NCI-H2196 treated with DMSO at 0.1 percent for 48 hours (cell line): Measurements from ENCODE around the gene DFFB.
"Not testable (repeated sequence)": the region's sequence is repeated elsewhere in the genome, so short reads cannot be mapped to it uniquely, and the experiment has no call there.

Experiments
- DNase-seq: peaks from one replicate; lab custom pipeline; 2025; ENCODE audit not compliant: unreplicated experiment; lab: John Stamatoyannopoulos, UW

DFFB gene

DNA sequence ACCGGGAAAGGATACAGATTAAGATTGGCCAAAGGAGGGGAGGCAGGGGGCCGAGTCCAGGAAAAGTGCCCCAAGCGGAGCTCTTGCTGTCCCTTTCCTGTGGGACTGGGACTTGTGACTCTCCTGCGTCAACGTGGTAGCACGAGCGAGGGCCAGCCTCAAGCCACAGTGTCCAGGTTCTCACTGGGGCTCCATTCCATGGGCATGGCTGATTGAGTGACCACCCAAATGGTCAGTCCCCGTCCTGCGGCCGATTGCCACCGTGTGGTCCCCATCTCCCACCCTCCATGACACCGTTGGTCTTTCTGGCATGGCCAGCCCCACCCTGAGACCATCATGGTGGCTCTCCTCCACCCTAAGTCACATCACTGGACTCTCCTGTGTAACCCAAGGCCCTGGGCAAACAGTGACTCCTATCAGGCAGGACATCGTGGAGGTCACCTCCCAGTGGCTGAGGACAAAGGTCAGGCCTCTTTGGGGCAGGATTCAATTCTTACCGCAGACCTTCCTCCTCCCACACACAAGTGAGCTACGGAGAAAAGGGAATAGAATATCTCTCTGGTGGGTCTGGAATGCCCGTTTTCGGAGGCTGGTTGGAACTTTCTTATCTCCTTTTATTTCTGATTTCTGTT lies 51.7 kb downstream of the DFFB start:
- DNase-seq, result no peak

DNA sequence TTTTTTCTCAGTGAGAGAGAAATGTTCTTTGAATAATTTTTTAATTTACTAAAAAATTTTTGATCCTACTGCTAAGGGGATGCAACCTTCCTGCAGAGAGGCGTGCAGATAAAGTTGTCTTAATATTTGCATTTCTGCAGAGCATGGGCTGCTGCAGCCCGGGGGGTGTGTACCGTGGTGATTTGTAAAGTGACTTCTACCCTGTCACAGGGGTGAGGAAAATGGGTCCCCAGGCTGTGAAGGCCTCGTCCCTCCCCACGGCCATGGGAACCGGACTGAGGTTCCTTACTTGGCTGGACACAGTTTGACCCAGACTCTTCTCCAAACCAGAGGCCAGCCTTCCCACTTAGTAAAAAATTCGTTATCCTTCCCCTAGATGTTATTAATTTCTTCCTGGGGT lies 52.3 kb downstream of the DFFB start:
- DNase-seq, result no peak

DNA sequence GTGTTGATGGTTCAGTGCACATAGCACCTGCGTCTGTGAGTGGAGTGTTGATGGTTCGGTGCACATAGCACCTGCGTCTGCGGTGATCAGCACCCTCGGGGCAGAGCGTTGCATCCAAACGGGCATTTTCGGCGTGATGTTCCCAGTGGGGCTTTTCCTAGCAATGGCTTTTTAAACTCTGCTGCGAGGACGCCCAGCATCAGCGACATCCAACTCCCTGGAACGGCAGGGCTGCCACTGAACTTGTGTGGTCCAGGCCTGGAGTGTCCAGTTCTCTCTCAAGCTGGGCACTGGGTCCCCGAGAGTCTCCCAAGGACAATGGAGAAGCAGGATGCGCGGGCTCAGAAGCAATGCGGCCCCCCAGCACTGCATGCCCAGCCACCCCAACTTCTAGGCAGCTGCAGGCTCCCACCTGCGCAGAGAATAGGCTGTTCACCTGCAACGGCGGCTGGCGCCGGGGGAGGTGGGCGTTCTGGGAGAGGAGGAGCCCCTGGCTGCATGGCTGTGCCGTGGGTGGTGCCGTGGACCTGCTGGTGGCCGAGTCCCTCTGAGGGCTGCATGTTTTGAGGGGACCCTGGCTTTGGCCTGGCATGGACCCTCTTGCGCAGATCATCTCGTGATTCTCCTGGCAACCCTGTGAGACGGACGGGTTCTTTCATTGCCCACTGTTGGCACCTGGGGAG lies 52.9 kb downstream of the DFFB start:
- DNase-seq, result no peak

DNA sequence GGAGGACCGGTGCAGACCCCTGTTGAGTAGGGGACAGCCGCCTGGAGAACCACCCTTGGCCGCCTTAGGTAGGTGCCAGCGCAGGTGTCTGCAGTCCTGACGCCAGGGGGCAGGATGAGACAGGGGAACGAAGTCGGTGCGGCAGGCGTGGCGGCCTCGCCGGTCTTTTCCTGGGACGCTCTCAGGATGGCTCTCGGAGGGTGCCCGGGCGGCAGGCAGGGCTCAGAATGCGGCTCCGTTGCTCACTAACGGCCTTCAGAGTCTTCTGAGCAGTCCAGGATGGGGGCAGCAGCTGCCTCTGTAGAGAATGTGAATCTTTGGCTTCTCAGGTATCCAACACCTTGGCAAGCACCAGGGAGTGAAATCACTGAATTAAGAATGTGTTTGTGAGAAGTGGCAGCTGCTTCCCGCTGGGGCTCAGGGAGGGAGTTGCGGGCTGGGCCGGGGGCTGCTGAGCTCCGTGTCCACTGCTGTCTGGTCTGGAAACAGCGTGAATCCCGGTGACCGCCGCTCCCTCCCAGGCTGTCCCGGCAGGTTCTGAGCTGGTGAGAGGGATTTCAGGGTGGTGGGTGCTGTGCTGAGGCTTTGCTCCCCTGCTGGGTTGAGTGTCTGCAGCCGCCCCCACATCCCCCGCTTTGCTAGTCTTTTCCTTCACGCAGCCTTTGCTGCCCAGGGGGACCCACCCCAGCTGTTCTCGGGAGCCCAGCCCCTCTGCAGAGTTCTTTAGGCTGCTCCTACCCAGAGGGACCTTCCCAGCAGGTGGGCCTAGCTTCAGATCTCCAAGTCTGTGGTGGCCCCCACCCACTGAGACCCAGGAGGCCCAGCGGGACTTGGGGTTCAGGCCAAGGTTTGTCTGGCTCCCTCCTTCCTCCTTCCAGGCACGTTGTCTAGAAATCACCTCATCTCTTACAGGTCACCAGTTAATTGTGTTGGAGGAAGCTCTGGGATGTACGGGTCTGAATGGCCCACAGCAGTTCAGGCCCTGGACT lies 53.9 kb downstream of the DFFB start:
- peak; percentile 49 for DNase-seq

DNA sequence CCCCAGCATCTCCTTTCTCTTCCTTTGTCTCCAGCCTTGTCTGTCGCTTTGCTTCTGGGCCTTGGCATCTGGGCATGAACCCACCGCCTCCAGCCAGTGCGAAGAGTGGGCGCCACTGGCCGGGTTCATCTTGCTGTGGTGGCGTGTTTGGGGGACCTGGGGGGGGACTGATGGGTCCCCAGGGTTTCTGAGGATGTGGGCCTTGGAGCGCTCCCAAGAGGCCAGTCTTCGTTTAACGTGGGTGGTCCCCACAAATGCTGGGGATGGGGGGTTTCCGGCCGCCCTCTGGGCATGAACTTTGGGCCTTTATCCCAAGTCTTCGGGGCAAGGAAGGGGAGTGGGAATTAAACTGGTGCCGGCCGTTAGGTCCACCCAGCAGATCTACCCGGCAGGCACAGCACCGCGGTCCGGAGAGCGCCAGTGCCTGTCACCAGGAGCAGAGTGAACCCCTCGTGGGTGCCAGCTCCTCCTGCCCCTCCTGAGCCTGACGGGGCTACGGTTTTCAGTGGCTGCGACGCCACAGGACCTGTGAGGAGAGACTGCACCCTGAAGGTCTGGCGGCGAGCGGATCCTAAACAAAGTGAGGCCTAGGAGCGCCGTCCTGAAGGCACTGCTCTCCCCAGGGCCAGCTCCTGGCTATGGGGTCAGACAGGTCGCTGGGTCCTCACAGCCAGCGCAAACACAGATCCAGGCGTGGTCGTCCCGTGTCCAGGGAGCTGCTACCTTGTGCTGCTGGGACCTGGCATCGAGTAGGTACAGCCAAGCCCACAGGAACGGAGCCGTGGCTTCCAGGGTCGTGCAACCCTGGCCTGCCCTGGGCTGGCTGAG lies 54.9 kb downstream of the DFFB start:
- no peak for DNase-seq

DNA sequence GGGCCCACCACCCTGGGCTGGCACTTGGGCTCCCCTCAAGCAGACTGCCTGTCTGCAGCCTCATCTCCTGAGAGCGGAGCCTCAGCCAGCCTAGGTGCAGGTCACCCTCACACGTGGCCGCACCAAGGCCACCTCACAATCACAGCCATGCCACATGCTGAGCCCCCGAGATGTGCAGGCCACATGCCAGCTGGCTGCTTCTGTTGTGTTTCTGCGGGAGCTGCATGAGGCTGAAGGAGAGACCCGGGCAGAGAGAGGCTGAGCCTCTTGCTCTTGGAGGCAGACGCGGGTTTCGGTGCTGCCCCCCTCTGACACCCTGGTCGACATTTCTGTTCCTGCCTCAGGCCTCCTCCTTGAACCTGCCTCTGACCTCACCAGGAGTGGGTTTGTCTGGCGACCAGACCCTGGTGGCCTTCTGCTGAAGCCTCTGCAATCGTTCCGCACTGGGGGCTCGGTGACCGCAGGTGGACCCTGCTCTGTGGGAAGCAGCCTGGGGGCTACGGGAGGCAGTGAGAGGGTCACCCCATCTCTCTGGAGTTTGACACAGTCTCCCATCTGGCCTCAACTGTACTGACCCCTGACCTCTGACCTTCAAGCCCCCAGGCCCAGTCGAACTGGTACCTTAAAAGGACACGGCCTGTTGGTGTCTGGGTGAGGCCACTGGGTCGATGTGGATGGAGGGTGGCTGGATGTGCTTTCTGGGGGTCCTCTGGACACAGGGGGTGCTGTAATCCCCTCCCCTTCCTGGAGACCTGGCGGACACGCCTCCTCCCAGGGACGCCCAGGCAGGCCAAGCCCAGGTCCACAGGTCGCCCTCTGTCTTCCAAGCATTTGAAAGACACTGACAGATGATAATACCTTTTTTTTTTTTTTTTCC lies 55.8 kb downstream of the DFFB start:
- DNase-seq, result no peak

DNA sequence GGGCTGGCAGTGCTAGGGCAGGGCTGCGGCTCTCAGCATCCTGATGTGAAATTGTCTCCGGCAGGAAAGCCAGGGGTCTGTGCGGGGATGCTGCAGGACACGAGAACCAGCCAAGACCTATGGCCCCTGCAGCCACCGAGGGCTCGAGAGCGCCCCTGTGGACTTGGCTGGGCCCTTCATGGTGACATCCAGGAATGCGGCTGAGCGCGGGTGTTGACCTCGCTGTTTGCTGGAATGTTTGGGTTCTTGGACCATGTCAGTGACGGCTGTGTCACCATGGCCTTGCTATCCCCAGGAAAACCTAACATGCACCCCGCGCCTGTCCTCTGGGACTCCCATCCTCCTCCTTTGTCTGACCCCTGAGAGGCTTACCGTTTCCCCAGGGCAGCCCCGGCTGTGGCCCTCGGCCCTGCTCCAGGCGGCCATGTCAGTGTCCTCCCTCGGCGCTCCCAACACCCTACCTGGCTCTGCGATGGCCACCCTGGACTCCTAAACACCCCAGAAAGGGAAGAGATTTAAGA lies 57.1 kb downstream of the DFFB start:
- no peak for DNase-seq

DNA sequence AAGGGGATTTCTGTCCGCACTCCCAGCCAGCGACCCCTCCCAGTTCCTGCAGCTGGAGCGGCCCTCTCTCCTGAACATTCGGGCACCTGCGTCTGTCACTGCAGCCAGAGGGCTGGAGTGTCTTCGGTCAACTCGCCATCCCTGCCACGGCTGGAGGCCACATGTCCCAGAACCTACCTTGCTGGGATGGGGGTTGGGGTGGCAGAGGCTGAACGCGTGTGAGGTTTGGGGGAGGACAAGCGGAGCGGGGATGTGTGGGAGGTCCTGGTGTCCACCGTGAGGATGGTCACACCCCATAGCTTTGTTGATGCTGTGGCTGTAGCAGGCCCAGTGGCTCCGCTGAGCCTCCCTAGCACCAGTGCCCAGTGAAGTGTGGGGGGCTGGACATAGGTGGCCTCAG lies 57.6 kb downstream of the DFFB start:
- DNase-seq, result no peak

DNA sequence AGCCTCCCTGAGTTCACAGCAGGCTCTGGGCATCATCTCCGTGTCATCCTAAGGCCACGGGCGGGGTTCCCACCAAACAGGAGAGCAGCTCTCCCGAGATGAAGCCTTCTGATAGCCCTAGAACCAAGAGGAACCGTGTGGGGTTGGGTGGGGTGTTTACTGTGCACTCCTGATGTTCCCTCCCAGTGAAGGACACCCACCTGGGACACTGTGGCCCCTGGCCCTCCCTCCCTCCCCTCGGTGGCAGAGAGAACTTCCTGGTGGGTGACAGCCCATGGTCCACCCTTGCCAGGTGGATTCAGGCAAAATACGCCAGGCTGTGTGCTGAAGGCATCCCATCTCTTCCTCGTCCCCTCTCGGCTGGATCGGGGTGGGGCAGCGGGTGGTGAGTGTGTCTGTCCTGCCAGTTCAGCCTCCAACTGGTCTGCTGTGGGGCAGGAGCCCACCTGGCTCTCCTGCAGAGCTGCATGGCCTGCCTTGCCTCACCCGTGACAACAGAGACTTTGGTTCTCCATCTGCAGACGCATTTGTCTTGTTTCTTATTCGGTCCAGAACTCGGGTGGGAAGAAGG lies 58.4 kb downstream of the DFFB start:
- DNase-seq, result no peak

DNA sequence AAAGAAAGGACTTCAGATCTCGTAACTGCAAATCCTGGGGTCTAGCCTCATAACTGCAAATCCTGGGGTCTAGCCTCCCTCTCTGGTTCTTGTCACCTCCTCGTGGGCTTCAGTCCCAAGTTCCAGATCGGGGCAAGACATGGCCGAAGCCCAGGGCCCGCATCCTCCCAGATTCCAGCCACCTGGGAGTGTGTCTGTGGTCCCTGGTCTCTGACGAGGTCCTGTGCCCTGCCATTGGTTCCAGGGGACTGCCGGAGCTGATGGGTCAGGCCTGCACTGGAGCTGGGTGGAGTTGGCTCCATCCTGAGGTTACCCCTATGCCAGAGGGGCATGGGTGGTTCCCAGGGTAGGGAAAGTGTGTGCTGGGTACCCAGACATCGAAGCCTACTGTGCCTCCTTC lies 60.5 kb downstream of the DFFB start:
- DNase-seq, result no peak

DNA sequence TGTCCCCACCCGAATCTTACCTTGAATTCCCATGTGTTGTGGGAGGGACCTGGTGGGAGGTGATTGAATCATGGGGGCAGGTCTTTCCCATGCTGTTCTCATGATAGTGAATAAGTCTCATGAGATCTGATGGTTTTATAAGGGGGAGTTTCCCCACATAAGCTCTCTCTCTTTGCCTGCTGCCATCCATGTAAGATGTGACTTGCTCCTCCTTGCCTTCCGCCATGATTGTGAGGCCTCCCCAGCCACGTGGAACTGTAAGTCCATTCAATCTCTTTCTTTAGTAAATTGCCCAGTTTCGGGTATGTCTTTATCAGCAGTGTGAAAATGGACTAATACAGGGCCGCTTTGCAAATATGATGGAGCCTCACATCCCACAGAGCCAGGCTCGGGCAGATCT lies 61.1 kb downstream of the DFFB start:
- not testable (repeated sequence) for DNase-seq

DNA sequence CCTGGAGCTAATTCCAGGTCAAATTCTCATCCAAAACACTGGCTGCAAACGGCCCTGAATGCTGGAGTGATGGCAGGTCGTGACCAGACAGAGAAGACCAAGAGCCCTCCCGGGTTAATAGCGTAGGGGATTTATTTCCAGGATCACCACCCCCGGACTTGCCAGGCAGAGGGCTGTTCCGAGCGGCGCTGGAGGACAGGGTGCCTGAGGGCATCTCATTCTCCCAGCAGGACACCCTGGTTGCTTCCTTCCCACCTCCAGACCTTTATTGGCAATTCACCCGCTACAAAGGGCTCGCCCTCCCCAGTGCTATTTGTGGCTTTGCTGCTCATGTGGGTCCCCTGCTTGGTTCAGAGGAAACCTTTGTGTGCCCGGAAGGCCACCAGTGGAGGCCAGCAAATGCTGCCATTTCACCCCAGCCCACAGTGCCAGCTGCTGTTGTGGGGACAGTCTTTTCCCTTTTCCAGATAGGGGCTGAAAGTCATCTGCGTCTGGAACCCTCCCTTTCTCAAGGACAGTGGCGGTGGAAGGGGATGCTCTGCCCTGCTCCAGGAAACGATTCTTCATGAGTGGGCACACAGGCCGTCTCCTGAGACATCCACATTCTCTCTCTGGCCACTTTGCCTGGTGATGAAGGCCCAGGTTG lies 61.8 kb downstream of the DFFB start:
- DNase-seq, result no peak

DNA sequence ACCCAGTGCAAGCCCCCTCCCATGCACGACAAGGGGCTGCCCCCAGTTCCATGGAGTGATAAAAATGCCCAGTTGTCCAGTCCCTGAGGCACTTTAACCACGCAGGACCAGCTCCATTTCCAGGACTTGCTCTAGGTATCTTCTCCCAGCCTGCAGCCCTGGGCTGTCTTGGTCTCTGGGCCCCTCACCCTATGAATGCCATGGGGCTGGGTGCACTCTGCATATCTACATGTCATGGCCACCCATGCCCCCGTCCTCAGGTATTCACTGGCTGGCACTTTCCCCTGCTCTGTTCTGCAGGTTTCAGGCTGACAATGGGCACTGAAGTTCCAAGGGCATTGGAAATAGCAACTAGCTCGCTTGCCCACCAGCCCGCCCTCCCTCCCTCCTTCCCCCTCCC lies 62.4 kb downstream of the DFFB start:
- DNase-seq, result no peak

DNA sequence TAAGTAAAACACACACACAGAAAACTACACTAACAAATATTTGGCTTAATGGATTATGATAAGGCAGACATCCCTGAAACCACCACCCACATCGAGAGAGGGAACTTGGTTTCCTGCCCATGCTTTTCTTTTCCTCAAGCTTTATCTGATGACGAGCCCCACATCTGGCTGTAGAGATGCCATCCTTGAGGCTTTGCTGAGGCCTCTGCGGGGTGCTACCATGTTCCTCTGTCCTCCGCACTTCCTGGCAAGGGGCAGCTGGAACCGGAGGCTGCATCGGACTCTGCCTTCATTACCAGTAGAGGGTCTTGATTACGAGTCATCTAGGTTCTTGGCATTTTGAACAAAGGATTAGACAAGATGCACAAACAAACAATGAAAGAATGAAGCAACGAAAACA lies 64.5 kb downstream of the DFFB start:
- DNase-seq, result no peak

DNA sequence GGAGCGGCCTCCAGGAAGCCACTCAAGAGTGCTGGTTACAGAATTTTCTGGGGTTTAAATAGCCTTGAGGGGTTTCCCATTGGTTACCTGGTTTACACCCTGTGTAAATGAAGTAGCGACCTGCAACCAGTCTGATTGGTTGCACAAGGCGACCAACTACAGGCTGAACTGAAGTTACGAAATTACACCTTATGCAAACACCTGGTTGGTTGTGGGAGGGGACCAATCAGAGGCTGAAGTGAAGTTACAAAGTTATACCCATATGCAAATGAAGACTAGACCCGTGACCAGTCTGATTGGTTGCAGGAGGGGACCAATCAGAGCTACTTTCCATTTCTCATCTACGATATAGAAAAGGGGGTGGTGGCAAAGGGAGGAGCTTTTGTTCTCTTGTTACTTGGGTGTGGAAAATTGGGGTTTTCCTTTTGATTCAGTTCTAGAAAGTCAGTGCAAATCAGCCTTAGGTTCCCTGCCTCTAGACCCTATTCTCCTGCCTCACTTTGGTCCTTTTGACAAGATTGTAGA lies 65.0 kb downstream of the DFFB start:
- peak; percentile 94 for DNase-seq

DNA sequence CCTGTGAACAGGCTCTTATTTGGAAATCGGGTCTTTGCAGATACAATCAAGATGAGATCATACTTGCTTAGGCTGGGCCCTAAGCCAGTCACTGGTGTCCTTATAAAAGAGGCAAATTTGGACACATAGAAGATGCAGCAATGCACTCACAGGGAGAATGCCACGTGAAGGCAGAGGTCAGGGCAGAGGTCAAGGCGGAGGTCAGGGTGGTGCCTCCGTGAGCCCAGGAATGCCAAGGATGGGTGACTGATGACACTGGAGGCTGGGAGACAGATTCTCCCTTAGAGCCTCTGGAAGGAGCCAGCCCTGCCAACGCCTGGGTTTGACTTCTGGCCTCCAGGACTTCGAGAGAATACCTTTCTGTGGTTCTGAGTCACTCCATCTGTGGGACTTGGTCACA lies 65.6 kb downstream of the DFFB start:
- peak; percentile 32 for DNase-seq

DNA sequence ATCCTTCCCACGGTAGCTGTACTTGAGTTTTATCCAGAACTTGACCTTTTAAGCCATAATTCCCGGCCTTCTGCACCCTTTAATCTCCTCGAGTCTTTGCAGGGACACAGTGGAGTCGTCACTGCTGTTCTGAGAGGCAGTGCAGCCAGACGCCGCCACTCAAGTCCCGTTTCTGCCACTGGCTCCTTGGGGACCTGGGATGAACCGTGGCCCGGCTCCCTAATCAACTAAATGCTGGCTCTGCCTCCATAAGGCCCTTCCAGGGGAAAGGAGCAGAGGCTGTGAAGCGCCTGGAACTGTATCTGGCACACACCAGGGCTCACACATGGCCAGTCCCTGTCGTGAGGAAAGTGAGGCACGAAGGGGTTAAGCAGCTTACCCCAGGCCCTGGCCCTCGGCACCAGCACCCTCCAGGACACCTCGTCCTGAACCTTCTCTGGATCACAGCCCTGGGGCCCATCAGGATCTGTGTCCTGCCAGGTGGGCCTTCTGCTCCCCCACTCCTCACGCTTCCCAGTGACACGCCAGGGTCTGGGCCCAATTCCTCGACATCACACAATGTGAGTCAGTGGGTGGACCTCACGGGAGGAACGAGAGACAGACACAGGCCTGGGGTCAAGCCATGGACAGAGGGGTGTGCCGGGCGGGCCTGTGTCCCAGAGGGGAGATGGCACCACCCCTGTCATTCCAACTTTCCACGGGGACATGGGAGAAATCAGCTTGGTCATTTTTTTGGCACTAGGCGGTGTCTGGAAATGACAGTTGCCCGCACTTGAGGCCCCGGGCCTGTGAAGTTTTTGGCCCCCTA lies 66.3 kb downstream of the DFFB start:
- DNase-seq, result no peak
